IMR-90 (cell line): Measurements from ENCODE around the gene GNAZ. TPM values are rescaled to one million over a fixed set of nuclear protein-coding genes. Genes with fewer than 3 reads are reported as not detected.

Experiments
- ATAC-seq: fragments of 200-7000 bp; cut with Tn5 transposase; 2 replicates; pipeline ENCODE4 v1.9.1; 2020; ENCODE audit warnings: low read depth, mild to moderate bottlenecking, moderate library complexity
- BruUV-seq: library from RNA; stranded (reverse); fragments of 400-500 nt; replicated peaks from 2 replicates; lab custom pipeline; 2021; lab: Mats Ljungman, UMichigan
- CTCF ChIA-PET: fragments of 300-600 bp; formaldehyde crosslinking; extraction: SDS; loops from one replicate; lab custom pipeline; 2021; ENCODE audit warnings: antibody characterized with exemption; lab: Yijun Ruan, JAX
- POLR2A ChIA-PET: fragments of 300-600 bp; sonication (Branson Sonifier 250); formaldehyde crosslinking; loops from one replicate; lab custom pipeline; 2022; ENCODE audit warnings: antibody characterized with exemption; ENCODE audit not compliant: unreplicated experiment; lab: Charles Lee
- DNase-seq: peaks from one replicate; pipeline ENCODE4 v3.0.0; 2013
- H2AFZ ChIP-seq: replicated peaks from 2 replicates; pipeline ENCODE3; 2013; ENCODE audit warnings: low read length, mild to moderate bottlenecking; ENCODE audit not compliant: poor library complexity
- H2AK5ac ChIP-seq: 2 replicates; pipeline ENCODE4 v1.6.1; 2013; ENCODE audit warnings: low read depth, low read length, inconsistent platforms
- H2AK9ac ChIP-seq: replicated peaks from 2 replicates; pipeline ENCODE3; 2013; ENCODE audit warnings: mild to moderate bottlenecking, low read depth, low read length, moderate library complexity; ENCODE audit not compliant: poor library complexity
- H2BK120ac ChIP-seq: 2 replicates; pipeline ENCODE4 v1.6.1; 2013; ENCODE audit warnings: low read depth, low read length, inconsistent platforms
- H2BK15ac ChIP-seq: 3 replicates; pipeline ENCODE4 v1.6.1; 2013; ENCODE audit warnings: low read depth, low read length, inconsistent platforms
- H2BK20ac ChIP-seq: 2 replicates; pipeline ENCODE4 v1.6.1; 2013; ENCODE audit warnings: low read depth, mild to moderate bottlenecking, inconsistent platforms, low read length, moderate library complexity
- H2BK5ac ChIP-seq: 2 replicates; pipeline ENCODE4 v1.6.1; 2013; ENCODE audit warnings: mild to moderate bottlenecking, low read depth, low read length, inconsistent platforms; ENCODE audit not compliant: poor library complexity, severe bottlenecking
- H3K14ac ChIP-seq: replicated peaks from 2 replicates; pipeline ENCODE4 v1.6.1; 2013; ENCODE audit warnings: low read depth, low read length, inconsistent platforms
- H3K18ac ChIP-seq: 2 replicates; pipeline ENCODE4 v1.6.1; 2013; ENCODE audit warnings: low read depth, low read length, control low read depth
- H3K23ac ChIP-seq: 2 replicates; pipeline ENCODE4 v1.6.1; 2013; ENCODE audit warnings: low read depth, low read length, inconsistent platforms
- H3K27ac ChIP-seq: 2 replicates; pipeline ENCODE4 v1.5.1; 2013; ENCODE audit warnings: mild to moderate bottlenecking, control low read depth, low read length; ENCODE audit not compliant: insufficient read depth
- H3K27me3 ChIP-seq: 2 replicates; pipeline ENCODE4 v1.6.1; 2013; ENCODE audit warnings: low read length; ENCODE audit not compliant: control insufficient read depth, insufficient read depth
- H3K36me3 ChIP-seq: 2 replicates; pipeline ENCODE4 v1.6.1; 2013; ENCODE audit warnings: low read length, mixed read lengths; ENCODE audit not compliant: control insufficient read depth, insufficient read depth
- H3K4ac ChIP-seq: 2 replicates; pipeline ENCODE4 v1.6.1; 2013; ENCODE audit warnings: low read depth, low read length, inconsistent platforms
- H3K4me1 ChIP-seq: 2 replicates; pipeline ENCODE4 v1.6.1; 2013; ENCODE audit warnings: low read length, mixed read lengths; ENCODE audit not compliant: control insufficient read depth, insufficient read depth
- H3K4me2 ChIP-seq: 2 replicates; pipeline ENCODE4 v1.6.1; 2013; ENCODE audit warnings: low read depth, mild to moderate bottlenecking, control low read depth, low read length, moderate library complexity
- H3K4me3 ChIP-seq: 2 replicates; pipeline ENCODE4 v1.5.1; 2013; ENCODE audit warnings: low read depth, mild to moderate bottlenecking, control low read depth, low read length, moderate library complexity; ENCODE audit not compliant: insufficient read depth
- H3K56ac ChIP-seq: 2 replicates; pipeline ENCODE4 v1.6.1; 2013; ENCODE audit warnings: low read length, inconsistent platforms; ENCODE audit not compliant: insufficient read depth; ENCODE audit errors: extremely low read depth
- H3K79me1 ChIP-seq, 2 experiments: 2 replicates each; pipeline ENCODE4 v1.6.1; 2013; ENCODE audit warnings: low read length in 2 of 2, inconsistent platforms in 1 of 2, low read depth in 1 of 2
- H3K9ac ChIP-seq: 2 replicates; pipeline ENCODE4 v1.6.1; 2013; ENCODE audit warnings: low read depth, low read length, control low read depth
- H3K9me1 ChIP-seq: 2 replicates; pipeline ENCODE4 v1.6.1; 2013; ENCODE audit warnings: low read length, inconsistent platforms; ENCODE audit not compliant: insufficient read depth
- H3K9me3 ChIP-seq: 2 replicates; pipeline ENCODE4 v1.6.1; 2013; ENCODE audit warnings: low read length; ENCODE audit not compliant: control insufficient read depth, insufficient read depth
- H4K20me1 ChIP-seq: 2 replicates; pipeline ENCODE4 v1.6.1; 2013; ENCODE audit warnings: low read length, inconsistent platforms; ENCODE audit not compliant: insufficient read depth
- H4K5ac ChIP-seq: 2 replicates; pipeline ENCODE4 v1.6.1; 2013; ENCODE audit warnings: mild to moderate bottlenecking, low read depth, low read length, control low read depth
- H4K8ac ChIP-seq, 2 experiments: 2 replicates each; pipeline ENCODE4 v1.6.1; 2013; ENCODE audit warnings: low read depth in 2 of 2, low read length in 2 of 2, control low read depth in 1 of 2, inconsistent platforms in 1 of 2
- H4K91ac ChIP-seq: 2 replicates; pipeline ENCODE4 v1.6.1; 2013; ENCODE audit warnings: low read depth, low read length, inconsistent platforms; ENCODE audit not compliant: insufficient read depth
- CEBPB ChIP-seq: IDR thresholded peaks from 2 replicates; pipeline ENCODE4 v1.6.1; 2012; ENCODE audit warnings: low read depth, low read length, improper control_type of control experiment
- MAZ ChIP-seq: IDR thresholded peaks from 2 replicates; pipeline ENCODE4 v1.6.1; 2012; ENCODE audit warnings: low read depth, mild to moderate bottlenecking, low read length, improper control_type of control experiment, moderate library complexity, borderline replicate concordance
- POLR2A ChIP-seq: IDR thresholded peaks from 2 replicates; pipeline ENCODE4 v1.6.1; 2012; ENCODE audit warnings: mild to moderate bottlenecking, low read depth, low read length
- RCOR1 ChIP-seq: IDR thresholded peaks from 2 replicates; pipeline ENCODE4 v1.6.1; 2012; ENCODE audit warnings: mild to moderate bottlenecking, low read length, improper control_type of control experiment; ENCODE audit not compliant: insufficient replicate concordance
- WGBS, 2 experiments: methylation state at CpG; one replicate each; pipeline versions ENCODE4 v1.1.5 to v1.1.7; 2013; ENCODE audit warnings: missing lambda C conversion rate in 2 of 2; ENCODE audit not compliant: insufficient read length in 1 of 2; ENCODE audit errors: extremely low coverage in 2 of 2; 5-methylcytosine and 5-hydroxymethylcytosine counted together
- dilution Hi-C: fragments of 300-500 bp; cut with HindIII; formaldehyde crosslinking; loops from one replicate; pipeline ENCODE4 v1.14.3; 2018; ENCODE audit warnings: low sequenced_read_pairs; ENCODE audit not compliant: unreplicated experiment
- in situ Hi-C: fragments of 300-500 bp; cut with MboI; formaldehyde crosslinking; loops from 3 replicates; pipeline ENCODE4 v1.14.3; 2019; ENCODE audit warnings: low sequenced_read_pairs, inconsistent platforms, mixed read lengths
- intact Hi-C: fragments of 100-400 bp; cut with micrococcal nuclease; formaldehyde crosslinking; loops from 2 replicates; pipeline ENCODE4 v1.10.0; 2022
- polyA plus RNA-seq, 3 experiments: library from polyadenylated mRNA; depleted of rRNA; stranded (reverse); fragments of >200 nt; gene quantifications; 2 replicates each; pipeline ENCODE4 v1.2.3, GENCODE V29; 2012; ENCODE audit warnings: low replicate concordance in 1 of 3
- total RNA-seq: library from RNA; depleted of rRNA; stranded (reverse); fragments of >200 nt; gene quantifications from 2 replicates; pipeline ENCODE4 v1.2.3, GENCODE V29; 2012
- TF ChIP-seq, protein P1 (sequence below): conservative IDR thresholded peaks from 2 replicates; pipeline ENCODE4 v1.5.1; 2012; ENCODE audit warnings: mild to moderate bottlenecking, low read depth, low read length, improper control_type of control experiment

The GNAZ gene
- total and polyA plus RNA-seq, 2 of the 4 experiments (the other 2 are of a cell fraction), result 1.5 to 2.5 TPM

DNA sequence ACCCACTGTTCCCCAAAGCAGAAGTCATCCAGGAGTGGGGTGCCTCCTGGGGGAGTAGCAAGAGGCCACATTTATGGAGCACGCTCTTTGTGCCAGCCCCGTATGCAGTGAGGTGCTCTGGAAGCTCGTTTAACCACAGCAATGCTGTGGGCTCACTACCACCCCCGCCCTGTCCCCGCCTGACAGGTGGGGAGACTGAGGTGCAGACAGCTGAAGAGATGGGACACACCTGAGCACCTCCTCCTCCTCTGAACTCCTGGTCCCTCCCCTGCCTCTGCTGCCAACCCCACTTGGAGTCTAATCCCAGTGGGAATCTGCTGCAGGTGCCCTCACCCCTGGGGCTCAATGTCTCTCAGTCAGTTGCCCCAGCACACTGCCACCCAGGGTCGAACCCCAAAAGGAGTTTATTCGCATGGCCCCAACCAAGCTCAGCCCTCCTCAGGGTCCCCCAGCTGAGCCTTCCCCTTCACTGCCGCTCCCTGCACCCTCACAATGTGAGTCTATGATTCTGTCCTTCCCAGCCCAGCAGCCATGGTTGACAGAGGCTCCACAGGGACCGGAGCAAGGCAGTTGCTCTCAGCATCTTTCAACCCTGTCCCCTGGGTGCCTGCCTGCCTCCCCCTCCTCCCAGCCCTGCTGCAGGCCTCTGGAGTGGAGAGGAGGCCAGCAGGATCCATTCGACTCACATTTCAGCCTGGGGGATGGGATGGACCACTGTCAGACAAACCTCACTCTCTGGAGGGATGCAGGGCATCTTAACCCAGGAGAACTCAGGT is 96.7 kb downstream of the GNAZ start:
- ChIA-PET CTCF (no interaction called here), POLR2A (no interaction called here)
- no peak overlapping the region for H4K91ac ChIP-seq
- TF ChIP-seq POLR2A (no peak), CEBPB (no peak), RCOR1 (no peak), MAZ (no peak)
- TF ChIP-seq, protein P1, sequence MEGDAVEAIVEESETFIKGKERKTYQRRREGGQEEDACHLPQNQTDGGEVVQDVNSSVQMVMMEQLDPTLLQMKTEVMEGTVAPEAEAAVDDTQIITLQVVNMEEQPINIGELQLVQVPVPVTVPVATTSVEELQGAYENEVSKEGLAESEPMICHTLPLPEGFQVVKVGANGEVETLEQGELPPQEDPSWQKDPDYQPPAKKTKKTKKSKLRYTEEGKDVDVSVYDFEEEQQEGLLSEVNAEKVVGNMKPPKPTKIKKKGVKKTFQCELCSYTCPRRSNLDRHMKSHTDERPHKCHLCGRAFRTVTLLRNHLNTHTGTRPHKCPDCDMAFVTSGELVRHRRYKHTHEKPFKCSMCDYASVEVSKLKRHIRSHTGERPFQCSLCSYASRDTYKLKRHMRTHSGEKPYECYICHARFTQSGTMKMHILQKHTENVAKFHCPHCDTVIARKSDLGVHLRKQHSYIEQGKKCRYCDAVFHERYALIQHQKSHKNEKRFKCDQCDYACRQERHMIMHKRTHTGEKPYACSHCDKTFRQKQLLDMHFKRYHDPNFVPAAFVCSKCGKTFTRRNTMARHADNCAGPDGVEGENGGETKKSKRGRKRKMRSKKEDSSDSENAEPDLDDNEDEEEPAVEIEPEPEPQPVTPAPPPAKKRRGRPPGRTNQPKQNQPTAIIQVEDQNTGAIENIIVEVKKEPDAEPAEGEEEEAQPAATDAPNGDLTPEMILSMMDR, result no peak
- peaks cover 3% of the 10 kb centered on the region; the same call in 1 of the 2 replicates for H3K27me3 ChIP-seq
- no peak overlapping the region for H3K4me2 ChIP-seq
- BruUV-seq, result no TSS peak
- H3K27ac ChIP-seq, result no peak overlapping the region
- no peak overlapping the region for H3K23ac ChIP-seq
- H2AK5ac ChIP-seq, result no peak overlapping the region
- no peak overlapping the region for H3K4me3 ChIP-seq
- no peak overlapping the region for H4K8ac ChIP-seq
- in situ Hi-C loops, result no loop called here
- H2BK20ac ChIP-seq, result no peak overlapping the region
- no peak overlapping the region for H2AK9ac ChIP-seq
- no peak overlapping the region for H3K56ac ChIP-seq
- DNase-seq, result no peak
- no peak overlapping the region for H3K18ac ChIP-seq
- H3K4ac ChIP-seq, result no peak overlapping the region
- intact Hi-C loops, result no loop called here
- no peak overlapping the region for H3K14ac ChIP-seq
- dilution Hi-C loops, result no loop called here
- no peaks in the 10 kb centered on the region; the same call in 1 of the 2 replicates for H3K9me3 ChIP-seq
- H2BK120ac ChIP-seq, result no peak overlapping the region
- H4K5ac ChIP-seq, result no peak overlapping the region
- H3K9me1 ChIP-seq, result no peaks in the 10 kb centered on the region
- H3K36me3 ChIP-seq, result no peaks in the 10 kb centered on the region
- no peak overlapping the region for H2BK5ac ChIP-seq
- no peak for ATAC-seq
- peaks cover 5% of the 10 kb centered on the region; the same call in 1 of the 2 replicates for H3K4me1 ChIP-seq
- H3K79me1 ChIP-seq, result no peaks in the 10 kb centered on the region
- H3K9ac ChIP-seq, result no peak overlapping the region
- WGBS, 2 experiments, result 75% methylated on average over 2 of the region's 10 CpGs; no CpG with 5 or more reads in 1 of the 2 experiments
- H2AFZ ChIP-seq, result peak overlapping the region; percentile 43
- H4K20me1 ChIP-seq, result no peaks in the 10 kb centered on the region
- H2BK15ac ChIP-seq, result no peak overlapping the region
